IPS DF 19.7 (cell line): ENCODE results near the gene SETD6.
A peak's percentile ranks its signal among the peaks of the same experiment; 100 is the strongest.

Source experiments
- DNase-seq: peaks from one replicate; pipeline ENCODE4 v3.0.0-alpha.2; 2013; ENCODE audit warnings: low read depth, low spot score

Gene SETD6

GRCh38 chr16:58493756-58494431 is 21.4 kb upstream of the SETD6 start:
- no peak for DNase-seq

GRCh38 chr16:58494981-58495520 is 20.3 kb upstream of the SETD6 start:
- DNase-seq = peak; percentile 95

- no peak for DNase-seq
Observed at GRCh38 chr16:58495521-58496331, 19.6 kb upstream of the SETD6 start.

- DNase-seq = no peak
Observed at GRCh38 chr16:58497468-58497867, 17.8 kb upstream of the SETD6 start.

- no peak for DNase-seq
Observed at GRCh38 chr16:58497935-58498334, 17.4 kb upstream of the SETD6 start.

GRCh38 chr16:58498341-58499091 is 16.8 kb upstream of the SETD6 start:
- DNase-seq = no peak

- no peak for DNase-seq
Observed at GRCh38 chr16:58499092-58499511, 16.2 kb upstream of the SETD6 start.

- peak; percentile 78 for DNase-seq
Observed at GRCh38 chr16:58499615-58500351, 15.5 kb upstream of the SETD6 start, which contains the start of gene NDRG4. Gene NDRG4, plus strand, starts transcription at chr16:58500143. Its CDS starts 106 bp downstream, at chr16:58500249.

GRCh38 chr16:58500430-58501241 is 14.7 kb upstream of the SETD6 start:
- no peak for DNase-seq

- DNase-seq = no peak
Observed at GRCh38 chr16:58501242-58502131, 13.8 kb upstream of the SETD6 start.

GRCh38 chr16:58502217-58502921 is 12.9 kb upstream of the SETD6 start:
- DNase-seq = no peak

GRCh38 chr16:58503166-58503862 is 12.0 kb upstream of the SETD6 start:
- no peak for DNase-seq

GRCh38 chr16:58503863-58504688 is 11.2 kb upstream of the SETD6 start:
- no peak for DNase-seq

- DNase-seq = no peak
Observed at GRCh38 chr16:58506241-58507194, 8.8 kb upstream of the SETD6 start.

- no peak for DNase-seq
Observed at GRCh38 chr16:58507195-58507962, 7.9 kb upstream of the SETD6 start.
